ENCODE data around the gene TBC1D22A.

The TBC1D22A gene, protein sequence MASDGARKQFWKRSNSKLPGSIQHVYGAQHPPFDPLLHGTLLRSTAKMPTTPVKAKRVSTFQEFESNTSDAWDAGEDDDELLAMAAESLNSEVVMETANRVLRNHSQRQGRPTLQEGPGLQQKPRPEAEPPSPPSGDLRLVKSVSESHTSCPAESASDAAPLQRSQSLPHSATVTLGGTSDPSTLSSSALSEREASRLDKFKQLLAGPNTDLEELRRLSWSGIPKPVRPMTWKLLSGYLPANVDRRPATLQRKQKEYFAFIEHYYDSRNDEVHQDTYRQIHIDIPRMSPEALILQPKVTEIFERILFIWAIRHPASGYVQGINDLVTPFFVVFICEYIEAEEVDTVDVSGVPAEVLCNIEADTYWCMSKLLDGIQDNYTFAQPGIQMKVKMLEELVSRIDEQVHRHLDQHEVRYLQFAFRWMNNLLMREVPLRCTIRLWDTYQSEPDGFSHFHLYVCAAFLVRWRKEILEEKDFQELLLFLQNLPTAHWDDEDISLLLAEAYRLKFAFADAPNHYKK

DNA sequence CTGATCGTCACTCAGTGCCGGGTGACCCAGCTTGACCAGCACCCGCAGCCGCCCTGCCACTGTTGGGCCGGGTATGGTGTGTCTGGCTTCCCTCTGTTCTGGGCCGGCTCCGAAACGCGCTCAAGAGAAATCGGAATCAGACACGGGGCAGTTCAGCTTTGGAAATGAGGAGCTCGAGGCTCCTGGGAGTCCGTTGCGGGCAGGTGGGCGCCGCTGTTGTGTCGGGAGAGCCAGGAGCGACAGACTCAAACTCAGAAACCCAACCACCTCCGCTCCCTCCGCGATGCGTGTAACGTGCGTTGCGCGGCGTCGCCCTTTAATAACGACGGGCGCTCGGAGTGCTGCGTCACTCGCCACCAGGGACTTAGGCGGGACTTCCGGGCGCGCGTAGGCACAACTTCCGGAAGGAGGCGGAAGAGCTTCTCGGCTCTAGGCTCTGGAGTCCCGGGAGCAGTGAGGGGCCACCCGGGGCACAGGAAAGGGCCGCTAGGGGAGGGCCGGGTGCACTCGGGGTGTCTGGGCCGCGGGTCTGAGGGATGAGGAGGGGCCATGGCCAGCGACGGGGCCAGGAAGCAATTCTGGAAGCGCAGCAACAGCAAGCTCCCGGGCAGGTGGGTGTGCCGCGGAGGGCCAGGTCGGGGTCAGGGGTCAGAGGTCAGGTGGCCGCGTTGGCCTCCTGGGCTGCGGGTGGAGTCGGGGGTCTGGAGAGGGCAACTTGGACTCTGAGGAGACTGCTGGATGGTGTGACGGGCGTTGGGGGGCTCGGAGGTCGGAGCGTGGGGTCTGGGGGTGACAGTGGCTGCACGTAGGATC is at the start of gene TBC1D22A:
TSS of gene TBC1D22A (plus strand) at position 413 of the 813 bp plus-strand sequence. CDS start at position 550, 137 bp downstream.
- Mint-ChIP-seq H3K4me1 (peaks cover 44% of the 10 kb centered on the region), H3K4me3 (peak within 1 kb of the TSS; percentile 99), H3K27ac (peak within 1 kb of the TSS; percentile 97), H3K9me3 (no peaks in the 10 kb centered on the region), H3K27me3 (no peaks in the 10 kb centered on the region), H3K36me3 (peaks cover 15% of the 10 kb centered on the region)
- DNase-seq (ENCODE audit: low spot score in 2 of 2) (peak; percentile 89 to 95), ATAC-seq (ENCODE audit: low read depth) (peak; percentile 84)

DNA sequence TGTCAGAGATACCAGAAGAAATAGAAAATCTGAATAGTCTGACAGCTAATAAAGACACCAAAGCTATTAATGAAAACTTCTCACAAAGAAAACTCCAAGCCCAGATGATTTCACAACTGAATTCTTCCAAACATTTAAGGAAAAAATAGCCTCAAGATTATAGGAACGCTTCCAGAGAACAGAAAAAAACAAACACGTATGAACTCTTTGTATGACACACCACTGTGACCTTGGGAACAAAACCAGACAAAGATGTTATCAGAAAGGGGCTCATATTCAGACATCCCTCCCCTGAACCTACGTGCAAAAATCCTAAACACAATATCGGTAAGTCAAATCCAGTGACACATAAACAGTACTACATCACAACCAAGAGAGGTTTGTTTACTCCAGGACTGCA is 47.9 kb upstream of the TBC1D22A start:
- Mint-ChIP-seq H3K4me1 (no peaks in the 10 kb centered on the region), H3K27ac (no peak overlapping the region), H3K4me3 (no peak overlapping the region), H3K36me3 (peaks cover 25% of the 10 kb centered on the region), H3K27me3 (no peaks in the 10 kb centered on the region), H3K9me3 (no peaks in the 10 kb centered on the region)
- DNase-seq (ENCODE audit: low spot score in 2 of 2) (no peak), ATAC-seq (ENCODE audit: low read depth) (no peak)

DNA sequence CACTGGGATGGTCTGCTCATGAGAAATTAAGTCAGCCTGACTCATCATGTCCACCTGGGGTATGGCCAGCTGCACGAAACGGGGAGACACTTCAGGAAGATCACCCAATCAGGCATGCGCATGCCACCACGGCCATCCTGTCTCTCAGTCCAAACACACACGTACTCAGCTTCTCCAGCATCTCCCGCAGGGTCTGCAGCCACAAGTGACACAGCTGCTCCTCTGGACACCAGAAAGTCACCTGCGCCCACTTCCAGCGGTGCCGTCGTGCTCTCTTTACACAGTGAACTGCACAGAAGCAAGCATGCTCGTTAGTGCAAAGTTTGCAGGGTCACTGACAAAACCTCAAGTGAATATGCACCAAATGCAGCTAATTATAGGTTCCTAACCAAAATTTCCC is 42.5 kb upstream of the TBC1D22A start:
- H3K27ac Mint-ChIP-seq = no peak overlapping the region
- no peaks in the 10 kb centered on the region for H3K9me3 Mint-ChIP-seq
- ATAC-seq (ENCODE audit: low read depth) (no peak), DNase-seq (ENCODE audit: low spot score in 2 of 2) (no peak)
- no peaks in the 10 kb centered on the region for H3K27me3 Mint-ChIP-seq
- peaks cover 18% of the 10 kb centered on the region for H3K36me3 Mint-ChIP-seq
- H3K4me3 Mint-ChIP-seq = no peak overlapping the region
- no peaks in the 10 kb centered on the region for H3K4me1 Mint-ChIP-seq

DNA sequence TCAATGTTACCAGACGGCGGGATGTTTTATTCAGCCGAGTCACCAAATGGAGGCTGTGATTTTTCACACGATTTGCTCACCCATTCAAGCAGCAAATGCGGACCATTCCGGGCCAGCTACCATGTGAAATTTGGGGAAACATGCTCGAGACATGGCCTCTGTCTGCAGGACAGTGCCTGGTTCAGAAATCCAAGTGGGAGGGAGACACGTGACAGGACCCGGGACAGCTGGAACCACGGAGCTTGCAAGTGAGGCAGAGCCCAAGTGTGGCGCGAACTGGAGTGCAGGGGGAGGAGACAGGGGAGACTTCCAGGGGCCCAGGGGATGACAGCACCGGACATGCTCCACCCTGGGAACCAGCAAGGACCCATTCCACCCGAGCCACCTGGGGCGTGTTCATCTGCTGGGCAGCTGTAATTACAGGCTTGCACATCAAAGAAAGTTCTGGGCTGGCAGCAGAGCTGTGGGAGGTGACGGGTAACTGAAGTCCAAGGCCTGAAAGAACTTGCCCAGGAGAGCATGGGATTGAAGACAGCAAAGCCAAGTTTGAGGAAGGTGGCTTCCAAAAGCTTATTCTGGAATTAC is 40.9 kb upstream of the TBC1D22A start:
- no peaks in the 10 kb centered on the region for H3K9me3 Mint-ChIP-seq
- DNase-seq (ENCODE audit: low spot score in 2 of 2) (no peak), ATAC-seq (ENCODE audit: low read depth) (no peak)
- no peak overlapping the region for H3K4me3 Mint-ChIP-seq
- no peaks in the 10 kb centered on the region for H3K27me3 Mint-ChIP-seq
- H3K36me3 Mint-ChIP-seq = peaks cover 16% of the 10 kb centered on the region
- H3K4me1 Mint-ChIP-seq = no peaks in the 10 kb centered on the region
- no peak overlapping the region for H3K27ac Mint-ChIP-seq

DNA sequence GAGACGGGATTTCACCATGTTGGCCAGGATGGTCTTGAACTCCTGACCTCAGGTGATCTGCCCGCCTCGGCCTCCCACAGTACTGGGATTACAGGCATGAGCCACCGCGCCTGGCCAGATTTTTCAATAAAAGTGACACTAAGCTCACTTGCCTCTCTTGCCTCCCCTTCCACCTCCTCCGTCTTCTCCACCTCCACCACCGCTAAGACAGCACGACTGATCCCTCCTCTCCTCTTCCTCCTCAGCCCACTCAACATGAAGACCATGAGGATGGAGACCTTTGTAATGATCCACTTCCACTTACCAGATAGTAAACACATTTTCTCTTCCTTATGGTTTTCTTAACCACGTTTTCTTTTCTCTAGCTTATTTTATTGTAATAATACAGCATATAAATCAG is 38.6 kb upstream of the TBC1D22A start:
- no peak for DNase-seq (ENCODE audit: low spot score in 2 of 2)
- Mint-ChIP-seq H3K9me3 (no peaks in the 10 kb centered on the region), H3K4me1 (peaks cover 7% of the 10 kb centered on the region), H3K27me3 (no peaks in the 10 kb centered on the region), H3K4me3 (no peak overlapping the region), H3K36me3 (peaks cover 13% of the 10 kb centered on the region), H3K27ac (no peak overlapping the region)
- no peak for ATAC-seq (ENCODE audit: low read depth)

DNA sequence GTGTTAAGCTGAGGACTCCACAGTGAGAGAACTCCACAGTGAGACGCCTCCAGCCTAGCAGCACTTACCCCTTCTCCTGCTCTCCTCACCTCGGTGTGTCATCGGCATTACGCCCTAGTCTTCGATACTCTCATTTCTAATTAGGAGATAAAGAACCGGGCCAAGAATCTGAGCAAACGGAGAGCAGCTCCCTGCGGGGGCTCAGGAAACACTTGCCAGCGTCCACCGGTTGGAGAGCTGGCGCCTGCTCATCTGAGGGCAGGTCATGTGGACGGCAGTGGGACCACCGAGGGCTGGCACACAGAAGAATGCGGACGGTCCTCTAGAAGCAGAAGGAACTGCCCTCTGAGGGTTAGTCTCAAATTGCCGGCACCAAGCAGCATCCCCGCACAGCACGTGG is 37.4 kb upstream of the TBC1D22A start:
- H3K27ac Mint-ChIP-seq = no peak overlapping the region
- H3K9me3 Mint-ChIP-seq = no peaks in the 10 kb centered on the region
- H3K27me3 Mint-ChIP-seq = no peaks in the 10 kb centered on the region
- peaks cover 7% of the 10 kb centered on the region for H3K36me3 Mint-ChIP-seq
- ATAC-seq (ENCODE audit: low read depth) (no peak), DNase-seq (ENCODE audit: low spot score in 2 of 2) (no peak)
- no peak overlapping the region for H3K4me3 Mint-ChIP-seq
- H3K4me1 Mint-ChIP-seq = peaks cover 7% of the 10 kb centered on the region

DNA sequence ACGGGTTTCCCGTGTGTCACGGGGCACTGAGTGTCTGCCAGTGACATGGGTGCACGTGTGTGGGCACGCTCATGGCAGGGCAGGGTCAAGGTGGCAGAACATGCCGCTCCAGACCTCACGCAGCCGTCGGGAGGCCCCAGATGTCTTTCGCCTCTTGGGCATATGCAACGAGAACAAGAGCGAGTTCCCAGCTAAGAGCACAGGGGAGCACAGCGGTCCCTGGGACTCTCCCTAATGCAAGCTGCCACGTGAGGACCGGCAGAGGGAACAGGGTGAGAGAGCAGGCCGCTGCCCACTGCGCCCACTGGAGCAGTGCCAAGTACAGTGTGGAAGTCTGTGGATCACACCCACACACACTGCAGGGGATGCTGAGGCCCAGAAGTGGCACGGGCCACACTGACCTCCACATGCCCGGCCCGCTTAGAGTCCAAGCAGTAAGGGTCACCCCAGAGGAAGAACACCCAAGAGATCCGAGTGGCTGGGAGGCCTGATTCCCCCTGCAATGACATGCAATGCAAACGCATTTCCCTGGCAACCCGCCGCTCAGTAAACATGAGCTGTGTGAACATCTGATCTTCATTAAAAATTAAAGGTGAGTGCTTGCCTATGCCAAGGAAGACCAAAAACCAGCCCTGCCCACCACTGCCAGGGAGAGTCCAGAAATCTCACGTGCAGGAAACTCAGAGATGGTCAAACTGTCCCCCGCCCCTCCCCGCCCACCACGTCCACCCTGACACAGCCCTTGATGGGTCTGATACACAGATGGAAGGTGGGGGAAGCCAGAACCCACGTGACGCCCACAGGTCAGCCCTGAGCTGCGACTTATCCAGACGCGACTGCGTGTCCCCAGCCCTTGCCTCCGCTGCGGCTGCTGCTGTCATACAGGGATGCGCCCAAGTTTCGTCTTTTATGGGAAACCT is 36.1 kb upstream of the TBC1D22A start:
- H3K4me1 Mint-ChIP-seq = peaks cover 7% of the 10 kb centered on the region
- H3K27ac Mint-ChIP-seq = no peak overlapping the region
- DNase-seq (ENCODE audit: low spot score in 2 of 2) = no peak
- no peak overlapping the region for H3K4me3 Mint-ChIP-seq
- peaks cover 8% of the 10 kb centered on the region for H3K36me3 Mint-ChIP-seq
- no peaks in the 10 kb centered on the region for H3K27me3 Mint-ChIP-seq
- no peak for ATAC-seq (ENCODE audit: low read depth)
- no peaks in the 10 kb centered on the region for H3K9me3 Mint-ChIP-seq

DNA sequence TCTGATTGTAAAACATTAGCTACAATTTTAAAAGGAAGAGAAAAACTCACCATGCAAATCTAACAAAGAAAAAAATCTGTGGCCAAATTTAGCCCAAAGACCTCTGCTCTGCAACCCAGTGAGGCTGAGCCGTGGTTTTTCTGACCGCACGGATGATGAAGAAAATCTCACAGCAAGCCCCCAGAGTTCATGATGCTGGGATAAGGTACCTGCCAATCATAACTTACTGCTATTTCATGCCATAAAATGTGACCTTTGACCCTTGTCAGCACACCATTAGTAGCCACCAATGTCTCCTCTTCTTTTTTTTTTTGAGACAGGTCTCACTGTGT is 35.5 kb upstream of the TBC1D22A start:
- ATAC-seq (ENCODE audit: low read depth) = no peak
- H3K27ac Mint-ChIP-seq = no peak overlapping the region
- no peaks in the 10 kb centered on the region for H3K27me3 Mint-ChIP-seq
- H3K4me1 Mint-ChIP-seq = peaks cover 7% of the 10 kb centered on the region
- peaks cover 11% of the 10 kb centered on the region for H3K36me3 Mint-ChIP-seq
- DNase-seq (ENCODE audit: low spot score in 2 of 2) = no peak
- H3K9me3 Mint-ChIP-seq = no peaks in the 10 kb centered on the region
- H3K4me3 Mint-ChIP-seq = no peak overlapping the region

DNA sequence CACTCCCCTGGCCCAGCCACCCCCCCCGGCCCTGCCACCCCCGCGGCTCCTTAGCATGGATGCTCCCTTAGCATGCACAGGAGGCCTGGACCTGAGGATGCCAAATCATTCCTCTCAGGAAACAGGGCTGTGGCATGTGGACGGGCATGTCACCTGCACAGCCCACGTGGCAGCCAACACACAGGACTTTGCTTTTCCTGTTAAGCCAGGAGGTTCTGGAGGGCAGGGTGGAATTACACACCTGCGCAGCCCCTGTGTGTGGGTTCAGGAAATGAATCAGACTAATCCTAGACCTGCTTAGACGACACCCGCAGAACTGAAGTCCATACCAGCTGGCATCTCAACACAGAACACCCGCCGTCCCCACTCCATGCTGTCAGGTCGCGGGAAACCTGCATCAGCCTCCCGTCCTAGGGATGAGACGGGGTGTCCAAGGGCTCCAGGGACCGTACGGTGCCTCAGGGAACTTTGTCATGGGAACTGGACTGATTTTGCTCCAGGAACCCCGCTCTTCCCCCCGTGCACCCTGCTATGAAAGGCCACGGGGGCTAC is 34.6 kb upstream of the TBC1D22A start:
- Mint-ChIP-seq H3K27me3 (no peaks in the 10 kb centered on the region), H3K36me3 (peaks cover 9% of the 10 kb centered on the region), H3K27ac (no peak overlapping the region), H3K4me3 (no peak overlapping the region), H3K9me3 (no peaks in the 10 kb centered on the region), H3K4me1 (peaks cover 7% of the 10 kb centered on the region)
- DNase-seq (ENCODE audit: low spot score in 2 of 2) = no peak
- no peak for ATAC-seq (ENCODE audit: low read depth)

DNA sequence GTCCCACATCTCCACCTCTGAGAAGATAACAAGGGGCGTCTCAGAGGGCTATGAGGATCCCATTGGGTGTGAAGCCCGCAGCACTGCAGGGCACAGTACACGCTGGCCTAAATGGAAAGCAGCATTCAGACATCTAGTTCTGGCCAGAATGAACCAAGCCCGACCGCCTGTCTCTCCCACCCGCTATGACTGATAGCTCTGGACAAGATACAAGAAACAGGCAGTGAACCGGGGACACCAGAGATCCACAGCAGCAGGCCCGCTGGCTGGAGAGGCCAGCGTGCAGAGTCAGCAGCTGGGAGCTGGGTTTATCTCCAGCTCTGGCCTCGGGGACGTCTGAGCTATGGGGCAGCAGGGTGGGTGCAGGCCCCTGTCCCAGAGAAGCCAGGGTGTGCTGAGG is 34.0 kb upstream of the TBC1D22A start:
- peaks cover 9% of the 10 kb centered on the region for H3K36me3 Mint-ChIP-seq
- no peaks in the 10 kb centered on the region for H3K9me3 Mint-ChIP-seq
- no peak for ATAC-seq (ENCODE audit: low read depth)
- H3K4me1 Mint-ChIP-seq = peaks cover 7% of the 10 kb centered on the region
- H3K27me3 Mint-ChIP-seq = no peaks in the 10 kb centered on the region
- no peak overlapping the region for H3K4me3 Mint-ChIP-seq
- no peak overlapping the region for H3K27ac Mint-ChIP-seq
- DNase-seq (ENCODE audit: low spot score in 2 of 2) = no peak

DNA sequence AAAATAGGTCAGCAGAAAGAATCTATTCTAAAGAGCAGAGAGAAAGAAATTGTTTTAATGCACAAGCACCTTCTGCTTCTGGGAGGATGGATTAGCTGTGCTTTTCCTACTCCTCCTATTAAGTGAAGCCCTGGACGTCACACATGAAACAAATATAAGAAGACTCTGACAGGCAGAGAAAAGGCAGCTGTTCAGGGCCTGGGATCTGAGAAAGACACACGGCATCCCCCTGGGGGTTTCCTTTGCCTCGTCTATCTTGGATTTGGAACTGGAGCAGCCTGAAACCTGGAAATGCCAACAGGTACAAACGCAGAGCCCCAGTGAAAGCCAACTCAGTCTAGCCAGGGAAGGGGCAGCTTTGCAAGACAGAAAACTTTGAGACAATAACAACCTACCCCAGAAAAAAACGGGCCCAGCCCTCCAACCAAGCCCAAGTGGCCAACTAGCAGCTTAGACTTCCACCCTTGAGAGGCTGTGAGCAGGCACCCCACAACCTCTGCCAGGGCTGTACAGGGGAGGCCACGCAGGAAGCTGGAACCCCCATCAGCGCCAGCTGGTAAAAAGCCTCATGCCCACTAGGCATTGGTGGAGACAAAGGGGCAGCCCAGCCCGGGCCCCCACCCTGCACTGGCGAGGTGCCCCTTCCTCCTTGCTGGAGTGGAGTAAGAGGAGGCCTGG is 31.7 kb upstream of the TBC1D22A start:
- H3K9me3 Mint-ChIP-seq = no peaks in the 10 kb centered on the region
- peaks cover 5% of the 10 kb centered on the region for H3K36me3 Mint-ChIP-seq
- H3K4me1 Mint-ChIP-seq = peaks cover 19% of the 10 kb centered on the region
- ATAC-seq (ENCODE audit: low read depth) (no peak), DNase-seq (ENCODE audit: low spot score in 2 of 2) (no peak)
- no peak overlapping the region for H3K4me3 Mint-ChIP-seq
- H3K27ac Mint-ChIP-seq = no peak overlapping the region
- no peaks in the 10 kb centered on the region for H3K27me3 Mint-ChIP-seq

DNA sequence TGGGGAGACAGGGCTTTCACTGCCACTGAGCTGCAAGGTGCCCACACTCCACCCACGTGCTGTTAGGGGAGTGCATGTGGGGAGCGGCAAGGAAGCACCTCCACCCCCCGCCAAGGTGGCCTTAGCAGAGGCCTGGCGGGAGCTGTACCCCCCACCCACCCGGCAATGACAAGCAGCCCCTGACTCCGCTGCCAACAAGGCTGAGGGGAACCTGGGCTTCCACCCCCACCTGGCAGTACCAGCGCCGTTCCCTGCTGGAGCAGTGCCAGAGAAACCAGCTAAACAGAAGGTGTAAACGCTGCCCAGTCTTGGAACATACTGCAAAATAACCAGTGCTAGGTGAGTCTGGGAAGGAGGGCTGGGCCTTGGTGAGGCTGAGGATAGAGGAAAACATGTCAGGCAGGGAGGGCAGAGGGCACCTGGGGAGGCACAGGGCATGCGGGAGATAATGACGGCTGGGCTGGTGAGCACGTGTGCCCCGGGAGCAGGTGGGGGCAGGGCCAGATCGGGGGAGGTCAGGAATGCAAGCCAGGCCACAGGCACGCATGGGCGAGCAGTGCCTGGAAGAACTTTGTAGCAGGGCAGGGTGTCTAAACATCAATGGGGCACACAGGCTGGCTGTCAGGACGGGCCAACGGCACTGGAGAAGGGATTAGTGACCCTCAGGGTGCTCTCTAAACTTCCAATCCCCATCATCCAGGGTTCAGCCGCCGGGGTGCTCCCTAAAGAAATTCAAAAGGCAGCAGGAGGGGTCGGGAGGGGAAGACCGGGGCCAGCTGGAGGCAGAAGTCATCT is 31.0 kb upstream of the TBC1D22A start:
- ATAC-seq (ENCODE audit: low read depth) = no peak
- DNase-seq (ENCODE audit: low spot score in 2 of 2) = no peak
- no peak overlapping the region for H3K27ac Mint-ChIP-seq

More for the DNA sequence above, 31.0 kb upstream of the TBC1D22A start:
- Mint-ChIP-seq H3K4me1 (peaks cover 20% of the 10 kb centered on the region), H3K36me3 (peaks cover 5% of the 10 kb centered on the region), H3K9me3 (no peaks in the 10 kb centered on the region), H3K4me3 (no peak overlapping the region), H3K27me3 (no peaks in the 10 kb centered on the region)
